Kidney epithelial cell (primary cell): ENCODE measurements around the gene U2AF2. TPM values are rescaled to one million over a fixed set of nuclear protein-coding genes. Genes with fewer than 3 reads are reported as not detected.
A peak's percentile ranks its signal among the peaks of the same experiment; 100 is the strongest.

Source experiments
- DNase-seq: peaks from one replicate; pipeline ENCODE4 v3.0.0-alpha.2; 2010; ENCODE audit warnings: low read depth
- H3K27me3 ChIP-seq: 2 replicates; pipeline ENCODE4 v1.6.0; 2011; ENCODE audit warnings: low read length; ENCODE audit not compliant: control insufficient read depth, insufficient read depth
- H3K36me3 ChIP-seq: 2 replicates; pipeline ENCODE4 v1.5.1; 2011; ENCODE audit warnings: low read length; ENCODE audit not compliant: control insufficient read depth, insufficient read depth
- H3K4me3 ChIP-seq: 2 replicates; pipeline ENCODE4 v1.5.1; 2011; ENCODE audit warnings: low read depth, mild to moderate bottlenecking, control low read depth, low read length
- CTCF ChIP-seq: IDR thresholded peaks from 2 replicates; pipeline ENCODE4 v1.5.1; 2011; ENCODE audit warnings: mild to moderate bottlenecking, moderate library complexity, low read length, control low read depth, inconsistent platforms; ENCODE audit not compliant: insufficient read depth, poor library complexity, severe bottlenecking
- total RNA-seq: library from RNA; depleted of rRNA; stranded (reverse); fragments of >200 nt; gene quantifications from 2 replicates; pipeline ENCODE4 v1.2.3, GENCODE V29; 2015

U2AF2 gene
- total RNA-seq, 1 donor from 2014 or later, result 153 TPM

DNA sequence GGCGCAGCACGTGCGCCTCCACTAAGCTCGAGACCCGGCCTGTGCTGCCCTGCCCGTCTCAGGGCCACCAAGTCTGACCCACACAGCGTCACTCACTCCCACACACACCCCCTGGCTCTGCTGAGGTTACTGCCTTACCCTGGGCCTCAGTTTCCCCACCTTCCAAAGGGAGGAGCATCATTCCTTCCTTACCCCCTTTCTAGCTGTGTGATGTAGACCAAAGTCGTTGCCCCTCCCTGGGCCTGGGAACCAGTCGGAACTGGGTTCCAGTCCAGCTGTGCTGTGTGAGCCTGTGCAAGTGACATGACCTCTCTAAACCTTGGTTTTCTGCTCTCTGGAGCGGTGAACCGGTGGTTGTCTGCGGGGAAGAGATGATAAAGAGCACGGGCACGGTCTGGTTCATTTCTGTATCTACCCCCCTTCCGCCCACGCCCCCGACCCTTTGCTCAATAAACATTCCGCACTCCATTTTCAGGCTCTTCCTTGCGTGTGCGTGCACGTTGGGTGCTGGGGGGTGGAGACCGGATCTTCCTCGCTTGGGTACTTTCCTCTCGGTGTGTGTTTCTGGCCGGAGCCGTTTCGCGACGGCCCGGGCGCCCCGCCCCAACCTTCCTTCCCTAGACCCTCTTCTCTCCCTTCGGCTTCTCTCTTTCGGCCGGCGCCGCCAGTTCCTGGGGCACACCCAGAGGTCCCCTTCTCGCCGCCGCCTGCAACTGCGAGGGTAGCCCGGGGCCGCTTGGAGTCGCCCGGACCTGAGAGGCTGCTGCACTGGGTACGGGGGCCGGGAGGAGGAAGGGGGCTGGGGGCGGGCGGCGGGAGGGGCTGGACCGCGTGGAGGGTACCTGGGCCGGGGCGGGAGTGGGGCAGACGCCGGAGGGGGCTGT is 11.6 kb upstream of the U2AF2 start, which contains the start of gene ZNF581:
Gene ZNF581, plus strand, starts transcription at position 647 of the 884 bp plus-strand sequence. CDS start 923 bp downstream, outside the sequence.
- H3K4me3 ChIP-seq, result peak within 1 kb of the TSS; percentile 68
- TF ChIP-seq CTCF, result no peak
- H3K27me3 ChIP-seq, result no peaks in the 10 kb centered on the region
- no peak for DNase-seq
- H3K36me3 ChIP-seq, result peaks cover 4% of the 10 kb centered on the region

GRCh38 chr19:55643887-55644176 is 11.0 kb upstream of the U2AF2 start:
- peaks cover 4% of the 10 kb centered on the region for H3K36me3 ChIP-seq
- peak overlapping the region; percentile 68 for H3K4me3 ChIP-seq
- no peaks in the 10 kb centered on the region for H3K27me3 ChIP-seq
- no peak for DNase-seq
- TF ChIP-seq CTCF, result no peak

GRCh38 chr19:55644191-55644833 is 10.5 kb upstream of the U2AF2 start:
- Histone ChIP-seq H3K36me3 (peaks cover 4% of the 10 kb centered on the region), H3K4me3 (peak overlapping the region; percentile 68), H3K27me3 (no peaks in the 10 kb centered on the region)
- DNase-seq, result no peak
- TF ChIP-seq CTCF, result no peak

DNA sequence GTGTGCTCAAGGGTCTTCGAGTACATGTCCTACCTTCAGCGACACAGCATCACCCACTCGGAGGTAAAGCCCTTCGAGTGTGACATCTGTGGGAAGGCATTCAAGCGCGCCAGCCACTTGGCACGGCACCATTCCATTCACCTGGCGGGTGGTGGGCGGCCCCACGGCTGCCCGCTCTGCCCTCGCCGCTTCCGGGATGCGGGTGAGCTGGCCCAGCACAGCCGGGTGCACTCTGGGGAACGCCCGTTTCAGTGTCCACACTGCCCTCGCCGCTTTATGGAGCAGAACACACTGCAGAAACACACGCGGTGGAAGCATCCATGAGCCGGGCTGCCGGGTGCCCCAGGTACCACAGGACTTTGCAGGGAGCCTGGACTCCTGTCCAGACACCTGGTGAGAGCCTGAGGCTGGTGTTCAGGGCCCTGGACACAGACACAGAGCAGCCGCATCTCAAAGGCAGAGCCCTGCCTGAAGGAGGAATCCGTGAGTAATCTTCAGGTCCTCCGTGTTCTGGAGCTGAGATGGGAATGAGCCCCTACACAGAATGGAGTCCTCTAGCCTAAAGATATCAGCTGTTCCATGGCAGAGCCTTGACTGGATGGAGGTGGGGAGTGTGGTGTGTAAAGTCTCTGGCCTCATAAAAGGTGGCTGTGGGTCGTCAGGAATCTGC is 9.9 kb upstream of the U2AF2 start:
- no peak for TF ChIP-seq CTCF
- no peak for DNase-seq
- H3K36me3 ChIP-seq, result peaks cover 4% of the 10 kb centered on the region
- no peak overlapping the region for H3K4me3 ChIP-seq
- H3K27me3 ChIP-seq, result no peaks in the 10 kb centered on the region

DNA sequence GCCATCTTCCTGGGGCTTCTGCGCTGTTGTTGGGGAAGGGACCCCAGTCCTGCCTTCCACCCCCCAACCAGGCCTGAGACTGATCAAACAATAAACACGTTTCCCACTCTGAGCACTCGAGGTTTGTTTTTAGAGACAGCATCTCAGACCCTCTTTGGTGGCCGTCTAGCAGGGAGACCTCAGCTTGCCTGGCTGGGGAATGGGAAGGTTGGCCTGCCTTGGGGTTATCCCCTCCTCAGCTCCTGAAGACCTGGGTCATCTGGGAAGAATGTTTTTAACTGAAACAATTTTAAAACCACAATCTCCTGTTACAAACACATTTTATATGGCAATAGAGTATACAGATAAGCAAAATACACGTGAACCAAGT is 9.3 kb upstream of the U2AF2 start:
- no peak for TF ChIP-seq CTCF
- Histone ChIP-seq H3K27me3 (no peaks in the 10 kb centered on the region), H3K4me3 (no peak overlapping the region), H3K36me3 (peaks cover 4% of the 10 kb centered on the region)
- no peak for DNase-seq
